ENCODE measurements around the gene LIN7A.

DNA sequence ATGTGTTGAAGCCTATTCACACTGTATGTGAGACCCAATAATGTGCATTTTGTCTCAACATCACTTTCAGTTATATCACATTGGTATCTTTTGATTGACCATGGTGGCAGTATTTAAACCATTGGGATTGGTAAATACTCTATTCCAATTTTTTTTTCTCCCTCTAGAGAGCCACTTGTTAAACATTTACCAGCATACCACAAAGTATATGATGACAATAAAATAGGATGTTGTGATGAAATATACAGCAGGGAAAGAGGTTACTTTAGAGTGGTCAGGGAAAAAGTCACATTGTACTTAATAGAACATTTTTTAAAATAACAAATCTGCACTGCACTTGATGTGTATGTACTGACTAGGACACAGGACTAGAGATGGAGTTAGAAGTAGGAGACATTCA is 5.6 kb upstream of the LIN7A start:
- TF ChIP-seq, protein P1, sequence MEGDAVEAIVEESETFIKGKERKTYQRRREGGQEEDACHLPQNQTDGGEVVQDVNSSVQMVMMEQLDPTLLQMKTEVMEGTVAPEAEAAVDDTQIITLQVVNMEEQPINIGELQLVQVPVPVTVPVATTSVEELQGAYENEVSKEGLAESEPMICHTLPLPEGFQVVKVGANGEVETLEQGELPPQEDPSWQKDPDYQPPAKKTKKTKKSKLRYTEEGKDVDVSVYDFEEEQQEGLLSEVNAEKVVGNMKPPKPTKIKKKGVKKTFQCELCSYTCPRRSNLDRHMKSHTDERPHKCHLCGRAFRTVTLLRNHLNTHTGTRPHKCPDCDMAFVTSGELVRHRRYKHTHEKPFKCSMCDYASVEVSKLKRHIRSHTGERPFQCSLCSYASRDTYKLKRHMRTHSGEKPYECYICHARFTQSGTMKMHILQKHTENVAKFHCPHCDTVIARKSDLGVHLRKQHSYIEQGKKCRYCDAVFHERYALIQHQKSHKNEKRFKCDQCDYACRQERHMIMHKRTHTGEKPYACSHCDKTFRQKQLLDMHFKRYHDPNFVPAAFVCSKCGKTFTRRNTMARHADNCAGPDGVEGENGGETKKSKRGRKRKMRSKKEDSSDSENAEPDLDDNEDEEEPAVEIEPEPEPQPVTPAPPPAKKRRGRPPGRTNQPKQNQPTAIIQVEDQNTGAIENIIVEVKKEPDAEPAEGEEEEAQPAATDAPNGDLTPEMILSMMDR (IDR thresholded peaks at IDR 0.05): no peak
- no peak for TF ChIP-seq POLR2A (IDR thresholded peaks at IDR 0.05)

All from adrenal gland (tissue), 5 donors.